Tibial artery (tissue), 4 donors: ENCODE results near the gene CSRP3.

ENCODE experiments used
- DNase-seq, 2 donors: peaks; one replicate each; pipeline ENCODE4 v3.0.0-alpha.2; 2019
- H3K27ac ChIP-seq, 2 donors: fragments of 200-600 bp; sonication (generic) in 1 of 2; 1 replicate in 1 of 2; 2 replicates in 1 of 2; pipeline ENCODE4 v1.5.1; 2018 to 2019; ENCODE audit warnings: mild to moderate bottlenecking in 1 of 2
- H3K27me3 ChIP-seq, 2 donors: fragments of 200-600 bp; sonication (generic) in 1 of 2; one replicate each; pipeline versions ENCODE4 v1.5.1 to v1.6.0; 2016 to 2019
- H3K36me3 ChIP-seq, 3 donors: fragments of 200-600 bp; sonication (generic) in 2 of 3; one replicate each; pipeline ENCODE4 v1.5.1; 2016 to 2019; ENCODE audit warnings: mild to moderate bottlenecking in 2 of 3
- H3K4me1 ChIP-seq, 4 donors: fragments of 200-600 bp; sonication (generic) in 2 of 4; 1 replicate in 3 of 4; 2 replicates in 1 of 4; pipeline ENCODE4 v1.5.1; 2016 to 2019
- H3K4me3 ChIP-seq, 2 donors: fragments of 200-600 bp; sonication (generic) in 1 of 2; 1 replicate in 1 of 2; 2 replicates in 1 of 2; pipeline ENCODE4 v1.5.1; 2018 to 2019; ENCODE audit warnings: mild to moderate bottlenecking in 2 of 2
- H3K9me3 ChIP-seq, 3 donors: fragments of 200-600 bp; sonication (generic) in 1 of 3; one replicate each; pipeline ENCODE4 v1.5.1; 2016 to 2019
- intact Hi-C: fragments of 100-400 bp; cut with DNase I; formaldehyde crosslinking; loops from one replicate; pipeline ENCODE4 v1.15.0; 2023; ENCODE audit warnings: low total_unique reads
- TF ChIP-seq, protein P1 (sequence below), 2 experiments: fragments of 200-600 bp in 1 of 2; fragments of 450-650 bp in 1 of 2; IDR thresholded peaks; one replicate each; pipeline ENCODE4 v1.5.1; 2017 to 2019; ENCODE audit warnings: antibody characterized with exemption in 2 of 2, mild to moderate bottlenecking in 1 of 2, moderate library complexity in 1 of 2

CSRP3 gene

DNA sequence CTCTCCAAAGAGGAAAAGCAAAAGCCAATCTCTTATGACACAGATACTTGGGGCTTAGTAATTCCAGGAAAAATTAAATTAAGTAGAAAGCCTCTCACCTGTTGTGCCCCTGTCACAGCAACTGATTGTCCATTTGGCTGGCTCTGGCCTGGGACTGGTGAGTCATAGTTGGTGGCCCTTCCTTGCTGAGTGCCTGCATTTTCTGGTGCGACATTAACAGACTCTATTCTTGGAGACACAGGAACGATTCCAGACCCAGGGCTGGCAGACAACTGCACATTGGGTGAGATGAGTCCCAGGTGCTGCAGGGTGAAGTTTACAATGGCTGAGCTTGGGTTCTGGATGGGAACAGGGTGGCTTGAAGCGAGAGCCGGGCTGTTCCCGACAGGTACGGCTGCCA is 23.3 kb upstream of the CSRP3 start:
- H3K4me3 ChIP-seq = no peak overlapping the region
- no peak for DNase-seq
- TF ChIP-seq, protein P1, sequence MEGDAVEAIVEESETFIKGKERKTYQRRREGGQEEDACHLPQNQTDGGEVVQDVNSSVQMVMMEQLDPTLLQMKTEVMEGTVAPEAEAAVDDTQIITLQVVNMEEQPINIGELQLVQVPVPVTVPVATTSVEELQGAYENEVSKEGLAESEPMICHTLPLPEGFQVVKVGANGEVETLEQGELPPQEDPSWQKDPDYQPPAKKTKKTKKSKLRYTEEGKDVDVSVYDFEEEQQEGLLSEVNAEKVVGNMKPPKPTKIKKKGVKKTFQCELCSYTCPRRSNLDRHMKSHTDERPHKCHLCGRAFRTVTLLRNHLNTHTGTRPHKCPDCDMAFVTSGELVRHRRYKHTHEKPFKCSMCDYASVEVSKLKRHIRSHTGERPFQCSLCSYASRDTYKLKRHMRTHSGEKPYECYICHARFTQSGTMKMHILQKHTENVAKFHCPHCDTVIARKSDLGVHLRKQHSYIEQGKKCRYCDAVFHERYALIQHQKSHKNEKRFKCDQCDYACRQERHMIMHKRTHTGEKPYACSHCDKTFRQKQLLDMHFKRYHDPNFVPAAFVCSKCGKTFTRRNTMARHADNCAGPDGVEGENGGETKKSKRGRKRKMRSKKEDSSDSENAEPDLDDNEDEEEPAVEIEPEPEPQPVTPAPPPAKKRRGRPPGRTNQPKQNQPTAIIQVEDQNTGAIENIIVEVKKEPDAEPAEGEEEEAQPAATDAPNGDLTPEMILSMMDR (IDR thresholded peaks at IDR 0.05) = no peak
- no peaks in the 10 kb centered on the region for H3K4me1 ChIP-seq
- H3K36me3 ChIP-seq = no peaks in the 10 kb centered on the region
- no peaks in the 10 kb centered on the region for H3K9me3 ChIP-seq
- H3K27ac ChIP-seq = no peak overlapping the region
- intact Hi-C loops = no loop called here
- H3K27me3 ChIP-seq = no peaks in the 10 kb centered on the region

DNA sequence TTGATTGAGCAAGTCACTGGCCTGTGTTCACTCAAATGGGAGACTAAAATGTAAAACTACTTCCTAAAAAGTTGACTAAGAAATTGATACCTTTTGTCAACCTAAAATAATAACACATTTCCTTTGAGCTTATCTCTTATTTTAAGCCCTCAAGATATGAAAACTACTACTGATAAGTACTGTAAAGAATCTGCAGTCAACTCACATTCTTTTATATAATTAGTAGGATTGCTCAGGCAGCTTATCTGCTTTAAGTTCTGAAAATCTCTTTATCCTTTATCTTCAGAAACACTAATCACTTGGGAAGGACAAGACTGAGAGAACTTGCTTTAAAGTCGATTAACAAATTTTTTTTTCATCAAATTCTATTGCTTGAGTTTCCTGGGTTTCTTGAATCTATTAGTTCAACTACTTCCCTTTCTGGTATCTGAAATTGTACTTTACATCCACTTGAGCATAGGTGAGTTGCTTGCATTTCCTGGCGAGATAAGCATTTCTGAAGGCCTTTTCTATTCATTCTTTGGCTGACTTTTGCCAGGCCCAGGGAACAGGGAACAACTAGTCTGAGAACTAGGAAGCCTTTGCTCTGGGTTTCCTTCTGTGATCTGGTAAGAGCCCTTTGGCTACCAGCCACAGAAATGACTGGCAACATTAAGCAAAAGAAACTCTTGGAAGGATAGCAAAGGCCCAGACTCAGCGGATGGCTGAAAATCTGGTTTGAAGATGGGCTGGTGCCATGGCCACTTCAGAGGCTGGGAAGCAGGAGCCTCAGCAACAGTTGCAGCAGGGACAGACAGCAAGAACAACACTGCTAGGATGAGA is 19.3 kb upstream of the CSRP3 start:
- Histone ChIP-seq H3K4me1 (no peaks in the 10 kb centered on the region), H3K27ac (no peak overlapping the region), H3K36me3 (no peaks in the 10 kb centered on the region), H3K27me3 (no peaks in the 10 kb centered on the region), H3K9me3 (no peaks in the 10 kb centered on the region), H3K4me3 (no peak overlapping the region)
- TF ChIP-seq, protein P1 (IDR thresholded peaks at IDR 0.05) = no peak
- DNase-seq = no peak
- intact Hi-C loops = no loop called here

DNA sequence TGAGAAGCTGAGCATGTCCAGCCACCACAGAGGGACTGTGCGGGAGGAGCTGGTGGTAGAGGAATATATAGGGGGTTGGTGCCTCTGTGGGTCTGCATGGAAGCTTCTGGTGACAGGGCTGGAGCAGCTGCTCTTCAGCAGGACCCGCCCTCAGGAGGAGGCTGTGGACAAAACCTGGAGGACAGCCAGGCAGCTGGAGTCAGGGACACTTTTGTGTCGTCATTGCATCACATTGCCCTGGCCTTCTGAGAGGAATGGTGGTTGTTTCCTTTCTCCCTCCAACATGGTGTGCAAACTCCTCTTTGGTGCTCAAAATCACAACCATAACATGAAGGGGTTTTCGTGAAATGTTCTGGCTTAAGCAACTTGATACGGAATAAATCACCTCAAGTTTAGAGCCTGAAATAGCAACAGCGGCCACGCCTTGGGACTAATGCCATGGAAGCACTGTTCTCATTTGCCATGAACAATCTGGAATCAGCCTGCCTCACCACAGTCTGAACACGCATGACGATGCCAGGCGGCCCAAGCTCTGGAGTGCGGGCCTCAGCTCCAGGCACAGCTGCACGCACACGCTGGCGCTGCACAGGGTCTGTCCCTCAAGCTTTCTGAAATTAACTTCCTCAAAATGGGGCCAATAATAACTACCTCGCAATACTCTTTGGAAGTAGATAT is 17.1 kb upstream of the CSRP3 start:
- DNase-seq = no peak
- H3K36me3 ChIP-seq = no peaks in the 10 kb centered on the region
- no peak overlapping the region for H3K27ac ChIP-seq
- TF ChIP-seq, protein P1 (IDR thresholded peaks at IDR 0.05) = no peak
- H3K4me3 ChIP-seq = no peak overlapping the region
- H3K9me3 ChIP-seq = no peaks in the 10 kb centered on the region
- intact Hi-C loops = no loop called here
- no peaks in the 10 kb centered on the region for H3K4me1 ChIP-seq
- H3K27me3 ChIP-seq = no peaks in the 10 kb centered on the region

DNA sequence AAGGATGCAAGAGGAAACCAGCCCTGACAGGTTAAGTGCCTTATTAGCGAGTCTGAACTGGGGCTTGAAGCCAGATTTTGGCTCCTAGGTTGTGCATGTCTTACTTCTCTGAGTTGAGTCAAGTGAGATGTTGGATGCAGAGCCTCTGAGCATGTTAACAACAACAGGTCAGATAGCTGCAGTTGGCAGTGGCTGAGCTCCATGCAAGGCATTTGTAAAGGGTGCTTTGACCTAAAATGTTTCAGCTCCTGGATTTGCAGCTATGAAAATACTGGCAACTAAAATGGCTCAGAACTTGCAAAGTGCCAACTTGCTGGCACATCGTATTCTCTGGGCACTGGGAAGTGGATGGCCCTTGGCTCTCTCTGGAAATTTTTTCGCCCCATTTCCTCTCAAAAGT is 16.4 kb upstream of the CSRP3 start:
- TF ChIP-seq, protein P1 (IDR thresholded peaks at IDR 0.05) = no peak
- intact Hi-C loops = no loop called here
- Histone ChIP-seq H3K9me3 (no peaks in the 10 kb centered on the region), H3K4me1 (no peaks in the 10 kb centered on the region), H3K27me3 (no peaks in the 10 kb centered on the region), H3K36me3 (no peaks in the 10 kb centered on the region), H3K27ac (no peak overlapping the region), H3K4me3 (no peak overlapping the region)
- no peak for DNase-seq

DNA sequence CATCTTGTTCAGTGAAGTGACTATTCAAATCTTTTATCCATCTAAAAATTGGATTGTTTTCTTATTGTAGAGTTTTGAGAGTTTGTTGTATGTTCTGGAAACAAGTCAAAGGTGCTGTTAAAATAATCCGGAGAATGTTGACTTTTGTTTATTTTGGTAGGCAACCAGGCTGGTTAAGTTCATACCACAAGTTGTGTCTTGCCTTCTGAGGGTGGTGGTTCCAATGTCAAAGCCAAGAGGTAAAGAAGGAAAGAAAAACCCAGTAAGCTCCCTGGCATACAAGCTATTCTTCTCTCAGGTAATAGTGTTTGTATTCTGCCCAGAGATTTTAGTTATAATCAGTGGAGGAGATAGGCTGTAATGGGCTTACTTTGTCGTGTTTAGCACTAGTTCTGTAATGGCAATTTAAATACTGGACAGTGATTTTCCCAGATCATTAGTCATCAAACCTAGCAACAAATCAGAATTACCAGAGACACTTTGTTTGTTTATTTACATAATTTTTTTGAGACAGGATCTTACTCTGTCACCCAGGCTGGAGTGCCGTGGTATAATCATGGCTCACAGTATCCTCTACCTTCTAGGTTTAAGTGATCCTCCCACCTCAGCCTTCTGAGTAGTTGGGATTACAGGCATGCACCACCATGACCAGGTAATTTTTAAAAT is 15.1 kb upstream of the CSRP3 start:
- Histone ChIP-seq H3K4me1 (no peaks in the 10 kb centered on the region), H3K27me3 (no peaks in the 10 kb centered on the region), H3K4me3 (no peak overlapping the region), H3K9me3 (no peaks in the 10 kb centered on the region), H3K36me3 (no peaks in the 10 kb centered on the region), H3K27ac (no peak overlapping the region)
- intact Hi-C loops = no loop called here
- no peak for DNase-seq
- TF ChIP-seq, protein P1 (IDR thresholded peaks at IDR 0.05) = no peak
